ENCODE results near the gene KRTAP15-1. TPM values are rescaled to one million over a fixed set of nuclear protein-coding genes. Genes with fewer than 3 reads are reported as not detected.

KRTAP15-1 gene
- total RNA-seq (2014; rRNA removed; shearing (Covaris generic)): not detected in 2 replicates

GRCh38 chr21:30439975-30440374 lies at the start of gene KRTAP15-1:
KRTAP15-1 (plus strand) TSS chr21:30440275; CDS start chr21:30440328, 53 bp downstream.
- H3K36me3 ChIP-seq: no peaks in the 10 kb centered on the region
- H3K27me3 ChIP-seq: no peaks in the 10 kb centered on the region
- no peaks in the 10 kb centered on the region for H3K4me1 ChIP-seq
- no peaks in the 10 kb centered on the region for H3K9me3 ChIP-seq (replicated peaks)
- no peak within 1 kb of the TSS for H3K4me3 ChIP-seq
- H3K27ac ChIP-seq: no peak within 1 kb of the TSS
- DNase-seq: no peak

GRCh38 chr21:30391492-30392025 lies 48.5 kb upstream of the KRTAP15-1 start:
- Histone ChIP-seq H3K27ac (no peak overlapping the region), H3K4me3 (no peak overlapping the region), H3K4me1 (no peaks in the 10 kb centered on the region), H3K27me3 (no peaks in the 10 kb centered on the region), H3K36me3 (no peaks in the 10 kb centered on the region), H3K9me3 (replicated peaks) (no peaks in the 10 kb centered on the region)
- DNase-seq: no peak

GRCh38 chr21:30395731-30396130 lies 44.3 kb upstream of the KRTAP15-1 start, which contains the start of gene KRTAP13-1:
KRTAP13-1 (plus strand) TSS chr21:30396031; CDS start chr21:30396087, 56 bp downstream.
- Histone ChIP-seq H3K4me3 (no peak within 1 kb of the TSS), H3K4me1 (no peaks in the 10 kb centered on the region), H3K27ac (no peak within 1 kb of the TSS), H3K36me3 (no peaks in the 10 kb centered on the region), H3K9me3 (replicated peaks) (no peaks in the 10 kb centered on the region), H3K27me3 (no peaks in the 10 kb centered on the region)
- no peak for DNase-seq

GRCh38 chr21:30408782-30409494 lies 31.1 kb upstream of the KRTAP15-1 start:
- H3K9me3 ChIP-seq (replicated peaks): no peaks in the 10 kb centered on the region
- DNase-seq: peak; percentile 83 to 89

GRCh38 chr21:30415993-30416392 lies 24.1 kb upstream of the KRTAP15-1 start:
- Histone ChIP-seq H3K27ac (no peak overlapping the region), H3K4me1 (no peaks in the 10 kb centered on the region), H3K9me3 (replicated peaks) (no peaks in the 10 kb centered on the region), H3K36me3 (no peaks in the 10 kb centered on the region), H3K4me3 (no peak overlapping the region), H3K27me3 (no peaks in the 10 kb centered on the region; the same call in 1 of the 2 replicates)
- no peak for DNase-seq

More at GRCh38 chr21:30408782-30409494, 31.1 kb upstream of the KRTAP15-1 start:
- Histone ChIP-seq H3K27me3 (no peaks in the 10 kb centered on the region), H3K4me3 (no peak overlapping the region), H3K36me3 (no peaks in the 10 kb centered on the region), H3K27ac (no peak overlapping the region), H3K4me1 (no peaks in the 10 kb centered on the region)

GRCh38 chr21:30425826-30426225 lies 14.2 kb upstream of the KRTAP15-1 start, which contains the start of gene KRTAP13-3:
KRTAP13-3 (minus strand) TSS chr21:30425926; CDS start chr21:30425912, 14 bp downstream.
- Histone ChIP-seq H3K4me1 (no peaks in the 10 kb centered on the region), H3K9me3 (replicated peaks) (no peaks in the 10 kb centered on the region), H3K27ac (no peak within 1 kb of the TSS), H3K36me3 (no peaks in the 10 kb centered on the region), H3K4me3 (no peak within 1 kb of the TSS), H3K27me3 (no peaks in the 10 kb centered on the region; the same call in 1 of the 2 replicates)
- no peak for DNase-seq

- H3K4me1 ChIP-seq: no peaks in the 10 kb centered on the region
- no peak for DNase-seq
- H3K27ac ChIP-seq: no peak overlapping the region
- no peaks in the 10 kb centered on the region; the same call in 1 of the 2 replicates for H3K27me3 ChIP-seq
- no peaks in the 10 kb centered on the region for H3K9me3 ChIP-seq (replicated peaks)
- H3K36me3 ChIP-seq: no peaks in the 10 kb centered on the region
- no peak overlapping the region for H3K4me3 ChIP-seq
These were observed 13.3 kb upstream of the KRTAP15-1 start for GRCh38 chr21:30426731-30427130.

- no peak for DNase-seq
- Histone ChIP-seq H3K36me3 (no peaks in the 10 kb centered on the region), H3K9me3 (replicated peaks) (no peaks in the 10 kb centered on the region), H3K4me3 (no peak within 1 kb of the TSS), H3K4me1 (no peaks in the 10 kb centered on the region), H3K27ac (no peak within 1 kb of the TSS), H3K27me3 (no peaks in the 10 kb centered on the region)
These were observed 9.9 kb upstream of the KRTAP15-1 start, which contains the start of gene KRTAP13-4 for GRCh38 chr21:30430170-30430655. KRTAP13-4 (plus strand) TSS chr21:30430220; CDS start chr21:30430276, 56 bp downstream.

- H3K4me3 ChIP-seq: no peak overlapping the region
- no peaks in the 10 kb centered on the region for H3K27me3 ChIP-seq
- no peaks in the 10 kb centered on the region for H3K36me3 ChIP-seq
- no peak overlapping the region for H3K27ac ChIP-seq
- peak; percentile 36 to 61 for DNase-seq
- no peaks in the 10 kb centered on the region for H3K9me3 ChIP-seq (replicated peaks)
- H3K4me1 ChIP-seq: no peaks in the 10 kb centered on the region
These were observed 5.9 kb upstream of the KRTAP15-1 start for GRCh38 chr21:30434033-30434631.

GRCh38 chr21:30437010-30437565 lies 3.0 kb upstream of the KRTAP15-1 start:
- H3K9me3 ChIP-seq (replicated peaks): no peaks in the 10 kb centered on the region
- DNase-seq: no peak
- H3K27ac ChIP-seq: no peak overlapping the region
- no peak overlapping the region for H3K4me3 ChIP-seq
- no peaks in the 10 kb centered on the region for H3K36me3 ChIP-seq
- H3K4me1 ChIP-seq: no peaks in the 10 kb centered on the region
- H3K27me3 ChIP-seq: no peaks in the 10 kb centered on the region

- H3K9me3 ChIP-seq (replicated peaks): no peaks in the 10 kb centered on the region
- no peaks in the 10 kb centered on the region for H3K4me1 ChIP-seq
- H3K36me3 ChIP-seq: no peaks in the 10 kb centered on the region
- no peaks in the 10 kb centered on the region for H3K27me3 ChIP-seq
- H3K4me3 ChIP-seq: no peak overlapping the region
- DNase-seq: no peak
- H3K27ac ChIP-seq: no peak overlapping the region
These were observed 3.2 kb downstream of the KRTAP15-1 start for GRCh38 chr21:30443226-30443625.

GRCh38 chr21:30444204-30444603 lies 4.1 kb downstream of the KRTAP15-1 start:
- DNase-seq: no peak
- H3K27ac ChIP-seq: no peak overlapping the region
- H3K27me3 ChIP-seq: no peaks in the 10 kb centered on the region

GRCh38 chr21:30447056-30447455 lies 7.0 kb downstream of the KRTAP15-1 start:
- Histone ChIP-seq H3K4me1 (no peaks in the 10 kb centered on the region), H3K27ac (no peak overlapping the region), H3K4me3 (no peak overlapping the region), H3K36me3 (no peaks in the 10 kb centered on the region), H3K9me3 (replicated peaks) (no peaks in the 10 kb centered on the region), H3K27me3 (no peaks in the 10 kb centered on the region)
- no peak for DNase-seq

More at GRCh38 chr21:30444204-30444603, 4.1 kb downstream of the KRTAP15-1 start:
- no peak overlapping the region for H3K4me3 ChIP-seq
- no peaks in the 10 kb centered on the region for H3K4me1 ChIP-seq
- H3K36me3 ChIP-seq: no peaks in the 10 kb centered on the region
- no peaks in the 10 kb centered on the region for H3K9me3 ChIP-seq (replicated peaks)

- no peaks in the 10 kb centered on the region for H3K27me3 ChIP-seq
- H3K36me3 ChIP-seq: no peaks in the 10 kb centered on the region
- H3K9me3 ChIP-seq (replicated peaks): no peaks in the 10 kb centered on the region
- H3K4me3 ChIP-seq: no peak overlapping the region
- no peak overlapping the region for H3K27ac ChIP-seq
- DNase-seq: no peak
- no peaks in the 10 kb centered on the region for H3K4me1 ChIP-seq
These were observed 8.4 kb downstream of the KRTAP15-1 start for GRCh38 chr21:30448514-30448913.

- Histone ChIP-seq H3K4me3 (no peak overlapping the region), H3K36me3 (no peaks in the 10 kb centered on the region), H3K27ac (no peak overlapping the region), H3K9me3 (replicated peaks) (no peaks in the 10 kb centered on the region), H3K27me3 (no peaks in the 10 kb centered on the region), H3K4me1 (no peaks in the 10 kb centered on the region)
- DNase-seq: peak in 1 of 2 experiments; percentile 41
These were observed 23.6 kb downstream of the KRTAP15-1 start for GRCh38 chr21:30463713-30464112.
